Anterior cingulate cortex (tissue), 58 donors: ENCODE measurements around the gene NNMT.

Experiments
- DNase-seq, 58 donors: peaks; one replicate each; lab custom pipeline; 2025; lab: John Stamatoyannopoulos, UW

Gene NNMT

GRCh38 chr11:114282488-114282887 lies 13.7 kb upstream of the NNMT start:
- DNase-seq = no peak

- no peak for DNase-seq
These were observed 12.8 kb upstream of the NNMT start for GRCh38 chr11:114283422-114283821.

- DNase-seq = no peak
These were observed 12.2 kb upstream of the NNMT start for GRCh38 chr11:114284021-114284420.

GRCh38 chr11:114284914-114285313 lies 11.3 kb upstream of the NNMT start:
- no peak for DNase-seq

GRCh38 chr11:114285599-114285998 lies 10.6 kb upstream of the NNMT start:
- DNase-seq = no peak

GRCh38 chr11:114286229-114286628 lies 10.0 kb upstream of the NNMT start:
- no peak for DNase-seq

GRCh38 chr11:114287154-114287553 lies 9.0 kb upstream of the NNMT start:
- no peak for DNase-seq

- no peak for DNase-seq
These were observed 8.1 kb upstream of the NNMT start for GRCh38 chr11:114288136-114288535.

GRCh38 chr11:114289779-114290178 lies 6.4 kb upstream of the NNMT start:
- no peak for DNase-seq

GRCh38 chr11:114290503-114291235 lies 5.5 kb upstream of the NNMT start:
- DNase-seq = no peak

- DNase-seq = no peak
These were observed 4.8 kb upstream of the NNMT start for GRCh38 chr11:114291381-114291780.

- no peak for DNase-seq
These were observed 4.1 kb upstream of the NNMT start for GRCh38 chr11:114291842-114292680.

- no peak for DNase-seq
These were observed 2.9 kb upstream of the NNMT start for GRCh38 chr11:114293201-114293711.

- no peak for DNase-seq
These were observed 590 bp downstream of the NNMT start for GRCh38 chr11:114296605-114297372.

GRCh38 chr11:114297806-114298709 lies 1.9 kb downstream of the NNMT start:
- DNase-seq = no peak

- no peak for DNase-seq
These were observed 2.5 kb downstream of the NNMT start for GRCh38 chr11:114298710-114299109.

GRCh38 chr11:114301088-114301487 lies 4.9 kb downstream of the NNMT start:
- DNase-seq = no peak

- no peak for DNase-seq
These were observed 5.7 kb downstream of the NNMT start for GRCh38 chr11:114301927-114302326.

GRCh38 chr11:114302663-114303062 lies 6.5 kb downstream of the NNMT start:
- DNase-seq = no peak

- DNase-seq = no peak
These were observed 7.9 kb downstream of the NNMT start for GRCh38 chr11:114304065-114304464.
